K562 (cell line): ENCODE results near the gene MKNK1. TPM values are rescaled to one million over a fixed set of nuclear protein-coding genes. Genes with fewer than 3 reads are reported as not detected.

Source experiments
- CBX1 ChIP-seq: sonication (generic); IDR thresholded peaks from 2 replicates; pipeline ENCODE4 v1.6.1; 2016; ENCODE audit warnings: antibody characterized with exemption, low read depth, mild to moderate bottlenecking
- DMBX1 ChIP-seq: fragments of 250-450 bp; sonication (Bioruptor Pico); IDR thresholded peaks from 2 replicates; pipeline ENCODE4 v1.8.0; 2022; ENCODE audit warnings: inconsistent platforms, mild to moderate bottlenecking, moderate library complexity, borderline replicate concordance
- GABPA ChIP-seq: fragments of 200-800 bp; sonication (Bioruptor generic); conservative IDR thresholded peaks from 2 replicates; pipeline ENCODE4 v1.6.1; 2016; ENCODE audit warnings: low read depth, missing genetic modification characterization, missing compliant biosample characterization
- IRF2 ChIP-seq: sonication (generic); formaldehyde crosslinking; IDR thresholded peaks from 2 replicates; pipeline ENCODE4 v1.8.1; 2022; ENCODE audit warnings: mild to moderate bottlenecking, missing genetic modification reagents
- NR2C1 ChIP-seq, 2 experiments: fragments of 450-650 bp; IDR thresholded peaks; 2 replicates each; pipeline ENCODE4 v1.6.1; 2017; ENCODE audit warnings: mild to moderate bottlenecking in 2 of 2, antibody characterized with exemption in 1 of 2, inconsistent platforms in 1 of 2, missing compliant biosample characterization in 1 of 2, missing genetic modification characterization in 1 of 2
- PTTG1 ChIP-seq: fragments of 450-650 bp; IDR thresholded peaks from 2 replicates; pipeline ENCODE4 v1.6.1; 2016; ENCODE audit warnings: low read depth, mild to moderate bottlenecking, missing genetic modification characterization, missing compliant biosample characterization
- SAFB ChIP-seq: fragments of 200-400 bp; formaldehyde crosslinking; IDR thresholded peaks from 2 replicates; pipeline ENCODE4 v1.6.1; 2017; ENCODE audit warnings: low read depth, low read length, borderline replicate concordance
- SUPT5H ChIP-seq: fragments of 450-650 bp; IDR thresholded peaks from 2 replicates; pipeline ENCODE4 v1.6.1; 2016
- TEAD2 ChIP-seq: fragments of 450-650 bp; IDR thresholded peaks from 2 replicates; pipeline ENCODE4 v1.6.1; 2016; ENCODE audit warnings: missing genetic modification characterization, control low read depth, missing compliant biosample characterization
- polyA plus RNA-seq, 8 experiments: library from polyadenylated mRNA; depleted of rRNA in 4 of 8; stranded (reverse) in 5 of 8; unstranded in 3 of 8; fragments of >200 nt; fragmentation: Nextera tagmentation in 2 of 8; fragmentation: Illumina TruSeq in 1 of 8; extraction: Ambion mirVana in 2 of 8; extraction: Trizol in 1 of 8; gene quantifications; 2 replicates each; pipeline versions ENCODE4 v1.2.1 to v1.2.3, GENCODE V29; 2011 to 2014; ENCODE audit warnings: inconsistent platforms in 1 of 8, missing spikeins in 1 of 8
- total RNA-seq, 7 experiments: library from RNA; depleted of rRNA in 6 of 7; stranded (reverse); fragments of >200 nt in 6 of 7; fragmentation: Illumina TruSeq in 2 of 7; extraction: Trizol in 2 of 7; gene quantifications; 2 replicates each; pipeline versions ENCODE4 v1.2.1 to v1.2.3, GENCODE V29; 2011 to 2021; ENCODE audit warnings: low replicate concordance in 1 of 7
- TF ChIP-seq, protein P1 (sequence below): IDR thresholded peaks from 3 replicates; pipeline ENCODE4 v1.6.1; 2011; ENCODE audit warnings: borderline replicate concordance, mild to moderate bottlenecking, moderate library complexity; ENCODE audit not compliant: insufficient read length; ENCODE audit errors: extremely low read depth
- TF ChIP-seq, protein P2 (sequence below), 2 experiments: fragments of 450-650 bp in 1 of 2; IDR thresholded peaks; 2 replicates each; pipeline ENCODE4 v1.6.1; 2011 to 2017; ENCODE audit warnings: low read depth in 2 of 2, antibody characterized with exemption in 1 of 2, borderline replicate concordance in 1 of 2, low read length in 1 of 2, mild to moderate bottlenecking in 1 of 2, mixed read lengths in 1 of 2; ENCODE audit not compliant: control insufficient read depth in 1 of 2
- TF ChIP-seq, protein P3 (sequence below), 2 experiments: fragments of 150-350 bp in 1 of 2; IDR thresholded peaks; 2 replicates each; pipeline ENCODE4 v1.6.1; 2012 to 2016; ENCODE audit warnings: low read depth in 2 of 2, low read length in 2 of 2, mild to moderate bottlenecking in 1 of 2, moderate library complexity in 1 of 2
- TF ChIP-seq, protein P4 (sequence below): IDR thresholded peaks from 2 replicates; pipeline ENCODE4 v1.6.1; 2012; ENCODE audit warnings: low read depth, low read length, improper control_type of control experiment, borderline replicate concordance

MKNK1 gene
- total and polyA plus RNA-seq, 9 of the 15 experiments (the other 6 are each of a cell fraction or from before 2014, with no cell fraction given), result 27.7 to 51.3 (median 43.7) TPM

DNA sequence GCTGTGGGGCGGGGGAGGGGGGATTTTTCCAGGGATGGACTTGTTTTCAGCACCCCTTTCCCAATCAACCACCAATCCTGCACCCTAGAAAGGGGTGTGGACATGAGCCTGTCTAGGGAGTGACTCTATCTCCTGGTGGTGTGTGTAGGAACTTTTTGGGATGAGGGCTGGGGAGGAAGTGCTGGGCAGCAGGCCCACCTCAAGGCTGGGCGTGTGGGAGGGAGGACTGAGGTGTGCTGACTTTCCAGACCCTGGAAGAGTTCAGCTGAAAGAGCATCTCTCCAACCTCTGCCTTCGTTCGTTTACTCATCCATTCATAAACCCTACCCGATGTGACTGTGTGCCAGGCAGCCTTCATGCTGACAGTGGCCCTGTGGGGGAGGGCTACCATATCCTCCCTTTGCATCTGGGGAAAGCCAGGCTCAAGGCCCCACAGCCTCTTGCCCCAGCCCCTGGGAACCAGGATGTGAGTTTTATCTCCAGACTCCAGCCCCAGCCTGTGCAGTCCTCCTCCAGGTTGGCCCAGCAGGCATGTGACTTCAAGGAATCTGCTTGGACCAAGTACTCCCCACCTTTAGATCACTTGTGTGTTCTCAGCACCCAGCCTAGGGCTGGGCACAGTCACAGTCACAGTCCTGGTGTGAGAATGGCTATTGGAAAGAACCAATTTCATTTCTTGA, 59.4 kb downstream of the MKNK1 start (continued):
- TF ChIP-seq, protein P1, sequence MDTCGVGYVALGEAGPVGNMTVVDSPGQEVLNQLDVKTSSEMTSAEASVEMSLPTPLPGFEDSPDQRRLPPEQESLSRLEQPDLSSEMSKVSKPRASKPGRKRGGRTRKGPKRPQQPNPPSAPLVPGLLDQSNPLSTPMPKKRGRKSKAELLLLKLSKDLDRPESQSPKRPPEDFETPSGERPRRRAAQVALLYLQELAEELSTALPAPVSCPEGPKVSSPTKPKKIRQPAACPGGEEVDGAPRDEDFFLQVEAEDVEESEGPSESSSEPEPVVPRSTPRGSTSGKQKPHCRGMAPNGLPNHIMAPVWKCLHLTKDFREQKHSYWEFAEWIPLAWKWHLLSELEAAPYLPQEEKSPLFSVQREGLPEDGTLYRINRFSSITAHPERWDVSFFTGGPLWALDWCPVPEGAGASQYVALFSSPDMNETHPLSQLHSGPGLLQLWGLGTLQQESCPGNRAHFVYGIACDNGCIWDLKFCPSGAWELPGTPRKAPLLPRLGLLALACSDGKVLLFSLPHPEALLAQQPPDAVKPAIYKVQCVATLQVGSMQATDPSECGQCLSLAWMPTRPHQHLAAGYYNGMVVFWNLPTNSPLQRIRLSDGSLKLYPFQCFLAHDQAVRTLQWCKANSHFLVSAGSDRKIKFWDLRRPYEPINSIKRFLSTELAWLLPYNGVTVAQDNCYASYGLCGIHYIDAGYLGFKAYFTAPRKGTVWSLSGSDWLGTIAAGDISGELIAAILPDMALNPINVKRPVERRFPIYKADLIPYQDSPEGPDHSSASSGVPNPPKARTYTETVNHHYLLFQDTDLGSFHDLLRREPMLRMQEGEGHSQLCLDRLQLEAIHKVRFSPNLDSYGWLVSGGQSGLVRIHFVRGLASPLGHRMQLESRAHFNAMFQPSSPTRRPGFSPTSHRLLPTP, result no peak
- TF ChIP-seq DMBX1 (CRISPR knock-in tag) (peak; percentile 94), CBX1 (no peak), TEAD2 (tag) (no peak), PTTG1 (no peak), SAFB (no peak), GABPA (tag) (no peak; the same call in 1 of the 2 replicates), SUPT5H (no peak), NR2C1 (IDR thresholded peaks at IDR 0.05) (no peak), NR2C1 (tag; IDR thresholded peaks at IDR 0.05) (peak; percentile 36; the same call in 1 of the 2 replicates), IRF2 (CRISPR knock-in tag) (no peak)
- TF ChIP-seq, protein P2, sequence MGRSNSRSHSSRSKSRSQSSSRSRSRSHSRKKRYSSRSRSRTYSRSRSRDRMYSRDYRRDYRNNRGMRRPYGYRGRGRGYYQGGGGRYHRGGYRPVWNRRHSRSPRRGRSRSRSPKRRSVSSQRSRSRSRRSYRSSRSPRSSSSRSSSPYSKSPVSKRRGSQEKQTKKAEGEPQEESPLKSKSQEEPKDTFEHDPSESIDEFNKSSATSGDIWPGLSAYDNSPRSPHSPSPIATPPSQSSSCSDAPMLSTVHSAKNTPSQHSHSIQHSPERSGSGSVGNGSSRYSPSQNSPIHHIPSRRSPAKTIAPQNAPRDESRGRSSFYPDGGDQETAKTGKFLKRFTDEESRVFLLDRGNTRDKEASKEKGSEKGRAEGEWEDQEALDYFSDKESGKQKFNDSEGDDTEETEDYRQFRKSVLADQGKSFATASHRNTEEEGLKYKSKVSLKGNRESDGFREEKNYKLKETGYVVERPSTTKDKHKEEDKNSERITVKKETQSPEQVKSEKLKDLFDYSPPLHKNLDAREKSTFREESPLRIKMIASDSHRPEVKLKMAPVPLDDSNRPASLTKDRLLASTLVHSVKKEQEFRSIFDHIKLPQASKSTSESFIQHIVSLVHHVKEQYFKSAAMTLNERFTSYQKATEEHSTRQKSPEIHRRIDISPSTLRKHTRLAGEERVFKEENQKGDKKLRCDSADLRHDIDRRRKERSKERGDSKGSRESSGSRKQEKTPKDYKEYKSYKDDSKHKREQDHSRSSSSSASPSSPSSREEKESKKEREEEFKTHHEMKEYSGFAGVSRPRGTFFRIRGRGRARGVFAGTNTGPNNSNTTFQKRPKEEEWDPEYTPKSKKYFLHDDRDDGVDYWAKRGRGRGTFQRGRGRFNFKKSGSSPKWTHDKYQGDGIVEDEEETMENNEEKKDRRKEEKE (IDR thresholded peaks at IDR 0.05; ENCODE audit: borderline replicate concordance in 1 of 2, control insufficient read depth in 1 of 2, low read depth in 2 of 2, low read length in 1 of 2), result no peak
- TF ChIP-seq, protein P3, sequence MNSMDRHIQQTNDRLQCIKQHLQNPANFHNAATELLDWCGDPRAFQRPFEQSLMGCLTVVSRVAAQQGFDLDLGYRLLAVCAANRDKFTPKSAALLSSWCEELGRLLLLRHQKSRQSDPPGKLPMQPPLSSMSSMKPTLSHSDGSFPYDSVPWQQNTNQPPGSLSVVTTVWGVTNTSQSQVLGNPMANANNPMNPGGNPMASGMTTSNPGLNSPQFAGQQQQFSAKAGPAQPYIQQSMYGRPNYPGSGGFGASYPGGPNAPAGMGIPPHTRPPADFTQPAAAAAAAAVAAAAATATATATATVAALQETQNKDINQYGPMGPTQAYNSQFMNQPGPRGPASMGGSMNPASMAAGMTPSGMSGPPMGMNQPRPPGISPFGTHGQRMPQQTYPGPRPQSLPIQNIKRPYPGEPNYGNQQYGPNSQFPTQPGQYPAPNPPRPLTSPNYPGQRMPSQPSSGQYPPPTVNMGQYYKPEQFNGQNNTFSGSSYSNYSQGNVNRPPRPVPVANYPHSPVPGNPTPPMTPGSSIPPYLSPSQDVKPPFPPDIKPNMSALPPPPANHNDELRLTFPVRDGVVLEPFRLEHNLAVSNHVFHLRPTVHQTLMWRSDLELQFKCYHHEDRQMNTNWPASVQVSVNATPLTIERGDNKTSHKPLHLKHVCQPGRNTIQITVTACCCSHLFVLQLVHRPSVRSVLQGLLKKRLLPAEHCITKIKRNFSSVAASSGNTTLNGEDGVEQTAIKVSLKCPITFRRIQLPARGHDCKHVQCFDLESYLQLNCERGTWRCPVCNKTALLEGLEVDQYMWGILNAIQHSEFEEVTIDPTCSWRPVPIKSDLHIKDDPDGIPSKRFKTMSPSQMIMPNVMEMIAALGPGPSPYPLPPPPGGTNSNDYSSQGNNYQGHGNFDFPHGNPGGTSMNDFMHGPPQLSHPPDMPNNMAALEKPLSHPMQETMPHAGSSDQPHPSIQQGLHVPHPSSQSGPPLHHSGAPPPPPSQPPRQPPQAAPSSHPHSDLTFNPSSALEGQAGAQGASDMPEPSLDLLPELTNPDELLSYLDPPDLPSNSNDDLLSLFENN (IDR thresholded peaks at IDR 0.05; ENCODE audit: low read depth in 2 of 2, low read length in 2 of 2), result peak in 1 of 2 experiments; percentile 95; a peak in 2 of 4 replicates
- TF ChIP-seq, protein P4, sequence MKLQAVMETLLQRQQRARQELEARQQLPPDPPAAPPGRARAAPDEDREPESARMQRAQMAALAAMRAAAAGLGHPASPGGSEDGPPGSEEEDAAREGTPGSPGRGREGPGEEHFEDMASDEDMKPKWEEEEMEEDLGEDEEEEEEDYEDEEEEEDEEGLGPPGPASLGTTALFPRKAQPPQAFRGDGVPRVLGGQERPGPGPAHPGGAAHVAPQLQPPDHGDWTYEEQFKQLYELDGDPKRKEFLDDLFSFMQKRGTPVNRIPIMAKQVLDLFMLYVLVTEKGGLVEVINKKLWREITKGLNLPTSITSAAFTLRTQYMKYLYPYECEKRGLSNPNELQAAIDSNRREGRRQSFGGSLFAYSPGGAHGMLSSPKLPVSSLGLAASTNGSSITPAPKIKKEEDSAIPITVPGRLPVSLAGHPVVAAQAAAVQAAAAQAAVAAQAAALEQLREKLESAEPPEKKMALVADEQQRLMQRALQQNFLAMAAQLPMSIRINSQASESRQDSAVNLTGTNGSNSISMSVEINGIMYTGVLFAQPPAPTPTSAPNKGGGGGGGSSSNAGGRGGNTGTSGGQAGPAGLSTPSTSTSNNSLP, result no peak
